Germinal center (tissue), 1 donor: Measurements from ENCODE around the gene BEND6.
A peak's percentile ranks its signal among the peaks of the same experiment; 100 is the strongest.
"Not testable (repeated sequence)": the region's sequence is repeated elsewhere in the genome, so short reads cannot be mapped to it uniquely, and the experiment has no call there.

Experiments used
- DNase-seq: peaks from one replicate; pipeline ENCODE4 v3.0.0; 2012; ENCODE audit warnings: mixed read lengths, low spot score

BEND6 gene

DNA sequence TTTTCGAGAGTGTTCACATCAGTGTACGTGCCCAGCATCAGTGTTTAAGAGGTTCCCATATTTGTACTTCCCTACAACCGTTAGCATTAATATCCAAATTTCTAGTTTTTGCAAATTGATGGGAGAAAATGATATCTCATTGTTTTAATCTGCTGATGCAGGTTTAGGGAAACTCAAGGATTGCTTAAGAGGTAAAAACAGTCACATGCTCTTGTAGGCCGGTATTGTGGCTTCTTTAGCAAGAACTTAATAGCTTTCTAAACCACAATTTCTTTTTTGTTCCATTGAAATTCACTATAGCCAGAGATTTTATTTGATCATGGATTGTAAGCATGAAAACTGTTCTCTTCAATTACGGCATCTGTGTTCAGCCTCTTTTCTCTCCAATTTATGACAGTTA, 29.5 kb downstream of the BEND6 start:
- no peak for DNase-seq

DNA sequence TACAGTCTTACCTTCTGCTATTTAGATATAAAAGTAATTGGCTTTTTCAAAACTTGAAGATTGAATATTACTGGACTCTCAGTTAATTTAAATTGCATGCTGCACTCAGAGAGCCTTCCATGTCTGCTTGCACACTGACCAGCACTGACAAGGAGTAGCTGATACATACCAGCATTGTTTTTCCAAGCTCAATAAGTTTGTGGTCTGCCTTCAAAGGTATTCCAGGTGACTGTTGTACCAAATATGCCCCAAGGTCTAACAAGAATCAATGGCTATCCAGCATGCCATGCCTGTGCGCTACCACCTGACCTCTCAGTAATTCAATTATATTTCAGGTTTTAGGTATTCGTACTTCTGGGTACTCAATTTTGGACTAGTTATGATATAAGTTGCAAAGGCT, 30.0 kb downstream of the BEND6 start:
- no peak for DNase-seq

DNA sequence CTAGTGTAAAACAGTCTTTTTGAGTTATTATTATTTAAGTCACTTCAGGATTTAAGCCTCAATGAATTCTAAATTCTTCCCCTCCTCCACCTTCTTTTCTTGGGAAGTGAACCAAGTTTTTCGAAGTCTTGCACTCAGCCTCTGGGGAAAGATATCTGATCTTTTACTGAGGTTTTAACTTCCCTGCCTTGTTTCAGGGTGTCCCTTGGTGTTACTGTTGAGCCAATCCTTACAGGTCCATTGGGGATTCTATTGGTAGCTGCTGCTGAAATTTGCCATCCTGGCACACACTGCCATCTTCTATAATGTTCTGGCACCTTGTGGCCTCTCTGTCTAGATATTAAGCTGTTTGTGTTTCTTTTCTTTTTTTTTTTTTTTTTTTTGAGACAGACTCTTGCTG, 31.7 kb downstream of the BEND6 start:
- DNase-seq = no peak

DNA sequence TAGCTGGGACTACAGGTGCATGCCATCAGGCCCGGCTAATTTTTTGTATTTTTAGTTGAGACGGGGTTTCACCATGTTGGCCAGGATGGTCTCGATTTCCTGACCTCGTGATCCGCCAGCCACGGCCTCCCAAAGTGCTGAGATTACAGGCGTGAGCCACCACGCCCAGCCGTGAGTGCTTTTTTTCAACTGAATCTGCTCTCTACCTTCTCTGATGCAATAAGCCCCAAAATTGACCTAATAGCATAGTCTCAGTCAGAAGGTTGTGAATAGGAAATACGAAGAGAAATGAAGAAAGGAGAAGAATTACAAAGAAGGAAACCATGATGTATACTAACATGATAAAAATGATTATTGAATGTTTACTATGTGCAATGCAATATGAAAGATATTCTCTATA, 33.2 kb downstream of the BEND6 start:
- no peak for DNase-seq

DNA sequence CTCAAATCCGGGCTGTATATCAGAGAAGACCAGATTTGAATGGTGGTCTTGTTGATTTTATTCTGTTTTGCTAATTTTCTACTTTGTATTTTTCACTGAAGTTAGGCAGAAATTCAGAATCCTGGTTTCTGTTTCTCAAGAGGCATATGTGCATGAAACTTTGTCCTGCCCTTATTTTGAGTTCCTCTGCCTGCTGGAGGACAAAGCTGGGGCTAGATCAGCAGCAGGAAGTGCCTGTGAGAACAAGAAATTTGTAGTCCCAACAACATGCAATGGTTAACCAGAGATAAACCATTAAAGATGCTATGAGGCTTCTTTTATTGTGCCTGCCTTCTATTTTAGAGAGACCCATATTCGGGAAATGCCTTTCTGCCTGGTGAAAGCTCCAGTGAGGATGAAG, 37.1 kb downstream of the BEND6 start:
- no peak for DNase-seq

DNA sequence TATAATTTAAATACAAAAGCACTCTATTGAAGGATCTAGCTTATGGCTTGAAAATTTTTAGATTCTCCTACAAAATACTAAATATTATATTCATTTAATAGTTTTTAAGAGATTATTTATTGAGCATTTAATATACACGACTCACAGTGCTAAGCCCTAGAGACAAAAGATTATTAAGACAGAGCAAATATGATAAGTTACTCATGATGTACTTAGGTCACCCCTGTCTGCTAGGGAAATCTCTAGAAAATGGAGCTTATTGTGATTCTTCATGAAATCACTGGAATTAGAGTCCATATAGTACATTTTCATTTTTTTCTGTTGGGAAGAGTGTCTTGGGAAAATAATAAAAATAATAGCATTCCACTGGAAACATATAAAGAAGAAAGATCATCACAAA, 37.8 kb downstream of the BEND6 start:
- DNase-seq = no peak

DNA sequence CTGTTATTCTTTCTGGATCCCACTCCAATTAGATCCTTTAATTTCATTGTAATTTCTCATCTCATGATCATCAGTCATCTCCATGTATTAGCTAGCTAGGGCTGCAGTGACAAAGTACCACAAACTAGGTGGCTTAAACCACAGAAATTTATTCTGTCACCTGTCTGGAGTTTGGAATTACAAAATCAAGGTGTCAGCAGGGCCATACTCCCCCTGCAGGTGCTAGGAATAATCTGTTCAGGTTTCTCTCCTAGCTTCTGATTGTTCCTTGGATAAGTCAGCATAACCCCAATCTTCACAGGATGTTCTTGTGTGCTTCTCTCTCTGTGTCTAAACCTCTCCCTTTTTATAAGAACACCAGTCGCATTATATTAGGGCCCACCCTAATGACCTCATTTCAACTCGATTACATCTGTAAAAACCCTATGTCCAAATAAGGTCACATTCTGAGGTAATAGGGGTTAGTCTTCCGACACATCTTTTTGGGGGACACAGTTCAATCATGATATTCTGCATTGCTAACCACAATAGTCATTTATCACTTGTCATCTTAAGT, 40.5 kb downstream of the BEND6 start:
- DNase-seq = no peak

DNA sequence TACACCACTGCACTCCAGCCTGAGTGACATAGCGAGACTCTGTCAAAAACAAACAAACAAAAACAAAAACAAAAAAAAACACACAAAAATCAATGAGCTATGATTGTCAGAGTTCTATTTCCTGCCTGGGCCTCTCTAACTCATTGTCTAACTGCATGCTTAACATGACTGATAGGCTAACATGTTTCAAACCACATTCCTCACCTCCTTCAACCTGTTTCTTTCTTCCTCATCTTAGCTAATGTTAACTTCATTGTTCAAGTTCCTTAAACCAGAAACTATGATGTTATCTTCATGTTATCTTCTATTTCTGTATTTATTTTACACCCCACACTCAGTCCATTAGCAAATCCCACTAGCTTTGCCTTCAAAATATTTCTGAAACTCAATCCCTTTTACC, 41.5 kb downstream of the BEND6 start:
- DNase-seq = no peak

DNA sequence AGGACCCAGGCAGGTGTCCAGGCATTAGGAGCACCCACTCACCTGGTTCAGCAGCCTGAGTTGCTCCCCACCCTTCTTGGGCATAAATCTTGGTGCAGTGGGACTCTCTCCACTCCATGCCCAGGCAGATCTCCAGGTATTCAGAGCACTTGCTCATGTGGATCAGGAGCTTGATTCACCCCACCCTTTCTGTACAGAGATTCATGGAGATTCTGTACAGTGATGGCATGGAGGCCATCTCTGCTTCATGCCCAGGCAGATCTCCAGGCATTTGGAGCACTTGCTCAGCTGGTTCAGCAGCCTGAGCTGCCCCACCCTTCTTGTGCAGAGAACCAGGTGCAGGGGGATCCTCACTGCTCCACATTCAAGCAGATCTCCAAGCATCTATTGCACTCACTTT, 44.1 kb downstream of the BEND6 start:
- no peak for DNase-seq

DNA sequence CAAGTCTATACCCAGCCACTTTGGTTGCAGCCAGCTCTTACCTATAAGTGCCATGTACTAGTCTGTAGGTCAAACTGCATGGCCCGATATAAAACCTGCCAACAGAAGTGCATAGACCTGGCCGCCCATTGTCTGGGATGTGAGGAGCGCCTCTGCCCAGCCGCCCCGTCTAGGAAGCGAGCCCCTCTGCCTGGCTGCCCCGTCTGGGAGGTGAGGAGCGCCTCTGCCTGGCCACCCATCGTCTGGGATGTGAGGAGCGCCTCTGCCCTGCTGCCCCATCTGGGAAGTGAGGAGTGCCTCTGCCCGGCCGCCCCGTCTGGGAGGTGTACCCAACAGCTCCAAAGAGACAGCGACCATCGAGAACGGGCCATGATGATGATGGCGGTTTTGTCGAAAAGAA, 44.8 kb downstream of the BEND6 start:
- not testable (repeated sequence) for DNase-seq

DNA sequence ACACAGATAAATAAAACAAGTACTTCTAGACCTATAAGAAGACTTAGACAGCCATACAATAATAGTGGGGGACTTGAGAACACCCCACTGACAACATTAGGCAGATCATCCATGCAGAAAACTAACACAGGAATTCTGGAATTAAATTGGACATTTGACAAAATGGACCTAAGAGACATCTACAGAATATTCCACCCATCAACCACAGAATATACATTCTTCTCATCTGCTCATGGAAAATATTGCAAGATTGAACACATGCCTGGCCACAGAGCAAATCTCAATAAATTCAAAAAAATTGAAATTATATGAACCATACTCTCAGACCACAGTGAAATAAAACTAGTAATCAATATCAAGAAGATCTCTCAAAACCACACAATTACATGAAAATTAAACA, 47.3 kb downstream of the BEND6 start:
- DNase-seq = no peak

DNA sequence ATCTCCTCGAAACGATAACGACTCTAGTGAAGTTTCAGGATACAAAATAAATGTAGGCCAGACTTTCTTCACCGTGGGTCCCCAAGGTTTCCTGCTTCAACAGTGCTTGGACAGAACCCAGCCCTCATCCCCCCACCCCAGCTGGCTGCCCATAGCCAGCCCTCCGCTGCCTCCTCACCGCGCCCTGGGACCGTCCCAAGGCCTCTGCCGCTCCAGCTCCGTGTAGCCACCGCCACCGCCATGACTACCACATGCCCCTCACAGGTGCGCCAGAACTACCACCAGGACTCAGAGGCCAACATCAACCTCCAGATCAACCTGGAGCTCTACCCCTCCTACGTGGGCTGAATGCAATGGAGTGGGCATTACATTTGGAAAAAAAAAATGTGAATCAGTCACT, 49.4 kb downstream of the BEND6 start:
- DNase-seq = no peak

DNA sequence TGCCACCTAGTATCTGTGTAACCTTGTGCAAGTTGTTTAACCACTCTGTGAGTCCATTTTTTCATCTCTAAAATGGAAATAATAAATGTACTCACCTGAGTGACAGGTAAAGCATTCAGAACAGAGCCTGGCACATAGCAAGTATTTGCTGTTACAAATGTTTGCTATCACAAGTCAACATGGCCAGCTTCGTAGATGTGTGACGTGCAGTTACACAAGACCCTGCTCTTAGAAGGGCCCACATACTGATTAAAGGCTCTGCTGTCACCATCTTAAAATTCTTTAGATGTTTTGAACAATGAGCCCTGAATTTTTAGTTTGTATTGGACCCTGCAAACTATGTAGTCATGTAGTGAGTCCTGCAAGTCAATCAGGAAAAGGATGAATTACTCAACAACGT, 51.2 kb downstream of the BEND6 start:
- no peak for DNase-seq

DNA sequence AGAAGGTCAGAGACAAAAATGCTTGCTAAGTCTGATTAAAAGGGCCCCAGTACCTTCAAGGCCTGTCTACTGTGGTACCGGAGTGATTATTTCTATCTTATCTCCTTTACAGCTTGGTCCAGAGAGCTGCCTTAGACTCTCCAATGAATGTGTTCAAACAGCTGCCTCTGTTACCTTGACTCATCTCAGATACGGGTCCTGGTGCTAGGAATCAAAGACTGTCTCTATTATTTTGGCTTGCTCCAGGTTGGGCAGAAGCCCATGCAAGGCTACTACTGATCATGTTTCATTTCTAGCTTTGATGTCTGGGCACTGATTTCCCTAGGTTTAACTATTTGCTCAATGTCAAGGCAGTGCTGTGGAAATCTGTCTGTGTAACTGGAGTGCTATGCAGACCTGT, 53.2 kb downstream of the BEND6 start:
- not testable (repeated sequence) for DNase-seq

DNA sequence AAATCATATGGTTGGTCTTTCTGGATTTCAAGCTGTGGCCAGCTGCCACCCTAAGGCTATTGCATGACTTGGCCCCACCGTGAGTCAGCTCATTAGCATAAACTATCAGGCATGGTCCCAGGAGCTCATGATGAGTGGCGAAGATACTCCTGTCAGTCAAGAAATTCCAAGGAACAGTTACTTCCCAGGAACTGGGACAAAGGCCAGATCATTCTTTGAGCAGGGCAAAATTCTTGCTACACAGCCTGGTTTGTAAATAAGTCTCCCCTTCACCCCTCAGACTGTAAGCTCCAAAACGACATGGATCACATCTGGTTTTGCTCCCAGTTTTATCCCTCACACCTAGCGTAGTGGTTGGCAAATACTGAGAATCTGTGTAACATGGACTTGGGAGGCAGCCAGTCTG, 58.6 kb downstream of the BEND6 start:
- no peak for DNase-seq

DNA sequence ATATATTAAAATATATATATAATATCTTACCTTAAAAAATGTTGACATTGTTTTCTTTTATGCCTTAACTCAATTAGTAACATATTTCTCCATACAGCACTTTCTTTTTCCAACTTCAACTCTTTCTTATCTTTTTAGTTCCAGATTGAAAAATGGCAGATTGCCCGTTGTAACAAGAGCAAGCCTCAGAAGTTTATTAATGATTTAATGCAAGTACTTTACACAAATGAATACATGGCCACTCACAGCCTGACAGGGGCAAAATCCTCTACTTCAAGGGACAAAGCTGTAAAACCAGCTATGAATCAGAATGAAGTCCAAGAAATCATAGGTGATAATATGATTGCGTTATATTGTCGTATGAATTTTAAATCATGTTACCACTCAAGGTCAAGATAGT, 62.2 kb downstream of the BEND6 start:
- DNase-seq = no peak

DNA sequence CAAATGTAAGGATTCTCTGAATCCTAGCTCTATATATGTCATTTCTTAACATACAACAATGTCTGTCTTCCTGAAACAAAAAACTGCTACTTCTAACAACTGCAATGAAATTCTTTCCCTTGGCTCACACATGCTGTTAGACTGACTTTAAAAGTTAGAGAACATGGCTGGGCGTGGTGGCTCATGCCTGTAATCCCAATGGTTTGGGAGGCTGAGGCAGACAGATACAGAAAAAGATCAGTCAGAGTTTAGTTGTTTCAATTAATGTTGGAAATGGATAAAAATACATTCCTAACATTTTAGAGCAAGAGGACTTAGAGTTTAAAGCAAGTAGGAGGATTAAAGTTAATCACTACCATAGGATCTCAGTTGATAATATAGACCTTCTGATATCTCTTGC, 62.9 kb downstream of the BEND6 start:
- no peak for DNase-seq

DNA sequence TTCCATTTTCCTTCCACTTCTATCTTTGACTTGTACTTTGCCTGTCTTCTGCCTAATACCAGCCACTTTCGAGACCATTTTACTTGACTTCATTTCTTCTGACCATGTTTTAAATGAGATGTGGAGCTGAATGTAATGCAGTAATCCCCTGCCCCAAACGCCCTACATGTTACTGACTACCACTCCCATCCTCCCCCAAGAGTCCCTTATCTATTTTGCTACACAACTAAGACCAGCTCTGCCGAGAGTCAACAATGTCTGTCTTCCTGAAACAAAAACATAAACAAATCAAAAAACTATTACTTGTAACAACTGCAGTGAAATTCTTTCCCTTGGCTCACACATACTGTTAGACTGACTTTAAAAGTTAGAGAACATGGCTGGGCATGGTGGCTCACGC, 64.5 kb downstream of the BEND6 start:
- no peak for DNase-seq

DNA sequence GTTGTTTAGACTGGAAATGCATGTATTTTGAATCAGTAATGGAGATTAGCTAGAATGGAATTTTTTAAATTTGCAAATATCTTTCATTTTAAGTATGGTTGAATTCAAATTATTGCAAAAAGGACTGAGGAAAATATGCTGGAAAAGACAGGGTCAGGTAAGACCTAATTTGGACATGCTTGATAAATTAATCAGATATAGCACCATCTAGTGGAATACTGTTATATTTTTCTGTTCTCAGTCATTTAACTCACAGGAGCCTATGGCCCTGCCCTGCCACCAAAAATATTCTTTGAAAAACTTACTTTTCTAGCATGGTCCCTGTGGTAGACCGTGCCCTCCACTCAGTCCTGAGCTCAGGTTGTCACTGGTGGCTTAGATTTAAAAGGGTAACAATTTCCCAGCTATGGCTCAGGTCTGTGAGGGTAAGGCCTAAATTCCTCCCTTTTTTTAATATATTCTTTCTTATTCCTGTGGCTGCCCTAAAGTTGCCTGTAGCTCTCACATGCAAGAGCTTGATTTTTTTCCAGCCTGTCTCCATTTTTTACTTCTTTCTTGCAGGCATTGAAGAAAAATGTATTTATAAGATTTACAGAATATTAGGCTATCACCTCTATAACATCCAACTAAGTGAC, 66.3 kb downstream of the BEND6 start:
- DNase-seq = peak; percentile 51

DNA sequence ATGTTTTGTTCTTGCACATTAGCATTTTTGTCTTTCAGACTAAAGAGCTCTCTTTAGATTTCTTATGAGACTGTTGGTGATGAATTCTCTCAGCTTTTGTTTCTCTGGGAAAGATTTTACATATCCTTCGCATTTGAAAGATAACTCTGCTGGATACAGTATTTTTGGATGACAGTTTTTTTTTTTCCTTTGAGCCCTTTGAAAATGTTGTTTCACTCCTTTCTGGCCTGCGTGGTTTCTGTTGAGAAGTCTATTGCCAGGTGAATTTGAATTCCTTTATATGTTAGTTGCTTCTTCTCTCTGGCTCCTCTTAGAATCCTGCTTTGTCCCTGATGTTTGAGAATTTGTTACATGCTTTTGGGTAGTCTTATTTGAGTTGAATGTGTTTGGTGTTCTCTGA, 69.4 kb downstream of the BEND6 start:
- DNase-seq = no peak

DNA sequence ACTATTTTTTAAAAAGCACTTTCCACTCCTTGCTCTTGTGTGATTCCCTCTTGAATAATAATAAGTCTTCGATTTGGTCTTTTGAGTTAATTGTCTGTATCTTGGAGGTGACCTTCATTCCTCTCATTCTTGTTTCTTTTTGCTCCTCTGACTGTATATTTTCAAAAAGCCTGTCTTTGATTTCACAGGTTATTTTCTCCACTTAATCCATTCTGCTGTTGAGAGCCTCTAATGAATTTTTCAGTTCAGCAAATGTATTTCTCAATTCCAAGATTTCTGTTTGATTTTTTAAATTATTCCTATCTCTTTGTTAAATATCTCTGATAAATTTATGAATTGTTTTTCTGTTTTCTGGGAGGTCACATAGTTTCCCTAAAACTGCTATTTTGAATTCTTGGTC, 69.9 kb downstream of the BEND6 start:
- no peak for DNase-seq

DNA sequence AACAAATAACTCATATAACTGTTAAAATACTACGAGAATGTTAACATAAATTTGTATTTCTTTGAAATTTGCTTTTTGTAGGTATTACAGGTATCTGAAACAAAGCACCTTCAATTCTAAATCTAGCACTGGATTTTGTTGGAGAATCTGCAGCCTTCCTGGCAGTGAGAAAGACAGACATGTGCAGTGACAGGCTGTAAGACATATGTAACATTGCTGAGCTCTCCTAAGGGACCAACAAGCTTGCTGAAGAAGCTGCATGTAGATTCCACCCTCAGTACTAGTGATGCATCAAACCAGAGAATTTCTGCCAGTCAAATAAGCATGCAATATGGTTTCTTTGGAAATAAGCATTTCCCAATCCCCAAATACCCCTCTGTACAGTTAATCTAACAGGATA, 71.1 kb downstream of the BEND6 start:
- DNase-seq = no peak

DNA sequence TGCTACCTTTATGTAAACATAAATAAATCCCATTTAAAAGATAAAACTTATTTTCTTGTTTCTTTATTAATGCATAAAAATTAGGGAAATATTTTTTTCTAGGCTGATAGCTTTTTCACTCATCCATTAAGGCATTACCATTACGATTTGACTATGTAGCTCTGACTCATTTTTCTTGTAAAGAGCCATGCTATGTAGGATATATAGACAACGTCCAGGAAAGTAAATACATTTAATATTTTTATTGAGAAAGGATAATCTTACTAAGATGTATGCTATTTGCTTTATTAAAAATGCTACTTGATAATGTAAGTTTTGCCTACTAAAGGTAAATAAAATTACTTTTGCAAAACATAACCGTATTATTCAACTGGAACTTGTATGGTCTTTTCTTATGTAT, 72.4 kb downstream of the BEND6 start:
- no peak for DNase-seq

DNA sequence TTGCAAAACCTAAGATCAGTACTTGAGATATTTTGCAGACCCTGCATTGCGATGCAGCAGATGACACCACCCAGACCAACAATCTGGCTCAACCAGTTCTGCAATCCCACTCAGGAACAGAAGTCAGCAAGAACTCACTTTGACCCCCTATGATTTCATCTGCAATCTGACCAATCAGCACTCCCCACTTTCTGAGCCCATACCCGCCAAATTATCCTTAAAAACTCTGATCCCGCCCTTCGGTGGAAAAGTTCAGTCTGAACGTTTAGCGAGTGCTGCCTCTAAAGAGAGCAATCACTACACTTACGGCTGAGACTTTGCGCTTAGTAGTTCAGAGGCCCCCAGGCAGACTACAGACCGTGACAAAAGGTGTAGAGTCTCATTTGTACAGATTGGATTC, 74.3 kb downstream of the BEND6 start:
- DNase-seq = no peak

DNA sequence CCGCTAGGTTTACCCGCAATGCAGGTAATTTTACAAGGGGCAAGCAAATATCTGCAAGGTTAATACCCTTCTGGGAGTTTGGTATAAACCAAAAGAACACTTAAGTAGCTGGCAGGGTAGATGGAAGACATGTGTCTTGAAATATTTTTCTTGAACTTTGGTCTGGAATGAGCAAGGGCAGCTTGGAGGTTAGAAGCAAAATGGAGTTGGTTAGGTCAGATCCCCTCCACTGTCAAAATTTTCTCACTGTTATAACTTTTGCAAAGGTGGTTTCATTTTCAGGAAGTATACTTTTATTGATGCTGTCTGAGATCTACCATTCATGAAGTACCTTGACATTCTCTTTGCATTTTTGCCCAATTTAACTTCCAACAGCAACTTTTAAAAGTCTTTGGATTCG, 78.3 kb downstream of the BEND6 start:
- DNase-seq = no peak
